ENCODE data around the gene CPTP.

CPTP gene

DNA sequence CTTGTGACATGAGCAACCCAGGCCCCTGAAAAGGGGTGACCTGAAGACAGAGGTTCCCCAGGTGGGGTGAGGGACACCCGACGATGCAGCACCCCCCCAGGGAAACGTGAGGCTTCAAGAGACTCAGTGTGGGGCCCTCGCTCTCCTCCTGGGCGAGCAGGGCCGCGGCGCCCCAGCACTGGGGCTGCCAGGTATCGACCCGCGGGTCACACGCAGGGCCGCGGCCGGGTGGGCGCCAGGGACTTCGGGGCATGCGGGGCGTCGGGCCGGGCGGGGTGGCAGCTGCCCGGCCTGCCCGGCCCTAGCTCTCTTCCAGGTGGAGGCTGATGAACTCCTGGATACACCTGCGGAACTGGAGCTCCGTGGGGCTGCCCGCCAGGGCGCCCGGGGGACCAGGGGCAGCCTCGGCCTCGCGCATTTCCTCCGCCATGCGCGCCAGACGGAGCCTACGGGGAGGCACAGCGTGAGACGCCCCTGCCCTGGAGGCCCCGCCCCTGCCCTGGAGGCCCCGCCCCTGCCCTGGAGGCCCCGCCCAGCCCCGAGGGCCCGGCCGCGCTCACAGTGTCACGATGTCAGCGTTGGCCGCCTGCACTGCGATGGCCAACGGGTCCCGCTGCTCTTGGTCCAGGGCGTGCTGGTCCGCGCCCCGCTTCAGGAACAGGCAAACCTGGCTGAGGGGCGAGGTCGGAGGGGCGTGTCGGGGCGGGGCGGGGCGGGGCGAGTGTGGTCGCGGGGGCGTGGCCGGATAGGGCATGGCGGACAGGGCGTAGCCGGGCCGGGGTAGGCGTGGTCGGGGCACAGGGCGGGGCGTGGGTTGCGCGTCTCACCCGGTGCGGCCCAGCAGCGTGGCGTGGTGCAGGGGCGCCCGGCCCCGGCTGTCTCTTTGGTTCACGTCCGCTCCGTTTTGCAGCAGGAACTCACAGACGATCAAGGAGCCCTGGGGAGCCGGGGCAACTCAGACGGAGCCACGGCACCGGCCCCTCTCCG lies 31.0 kb upstream of the CPTP start:
- H3K27ac ChIP-seq (ENCODE audit: low read depth, low read length) = no peak overlapping the region
- no peaks in the 10 kb centered on the region for H3K36me3 ChIP-seq (ENCODE audit: control insufficient read depth, insufficient read depth, low read length)
- H3K9ac ChIP-seq (ENCODE audit: low read depth, low read length) = no peak overlapping the region
- H3K4me1 ChIP-seq (ENCODE audit: control insufficient read depth, insufficient read depth, low read length) = no peaks in the 10 kb centered on the region
- H3K9me3 ChIP-seq (ENCODE audit: control insufficient read depth, insufficient read depth, low read length) = no peaks in the 10 kb centered on the region
- H3K27me3 ChIP-seq (ENCODE audit: control insufficient read depth, insufficient read depth, low read length) = no peaks in the 10 kb centered on the region
- H3K4me3 ChIP-seq (ENCODE audit: low read depth, low read length) = peak overlapping the region; percentile 46; the same call in 1 of the 2 replicates

DNA sequence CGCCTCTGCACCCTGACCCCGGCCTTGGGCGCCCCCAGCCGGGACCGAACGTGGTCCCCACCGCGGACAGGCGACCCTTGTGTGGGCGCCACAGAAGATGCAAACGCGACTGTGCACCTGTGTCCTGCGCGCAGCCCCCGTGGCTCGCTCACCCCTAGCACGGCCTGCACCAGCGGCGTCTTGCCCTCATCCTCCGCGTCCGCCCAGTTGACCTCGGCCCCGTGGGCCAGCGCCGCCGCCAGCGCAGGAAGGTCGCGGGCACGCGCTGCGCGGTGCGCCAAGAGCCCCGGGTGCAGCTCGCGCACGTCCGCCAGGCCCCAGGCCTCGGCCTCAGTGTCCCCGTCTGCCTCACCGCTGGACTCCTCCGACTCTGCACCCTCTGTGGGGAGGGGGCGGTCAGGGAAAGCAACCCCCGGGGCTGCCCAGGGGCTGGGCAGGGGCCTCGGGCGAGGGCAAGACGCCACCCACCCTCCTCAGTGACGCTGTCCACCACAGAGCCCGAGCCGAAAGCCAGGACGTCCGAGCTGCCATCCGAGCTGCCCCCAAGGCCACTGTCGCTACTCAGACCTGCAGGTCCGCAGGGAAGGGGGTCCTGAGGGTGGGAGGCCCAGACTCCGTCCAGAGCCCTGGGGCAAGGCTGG lies 30.2 kb upstream of the CPTP start:
- H3K36me3 ChIP-seq (ENCODE audit: control insufficient read depth, insufficient read depth, low read length) = no peaks in the 10 kb centered on the region
- no peak overlapping the region for H3K27ac ChIP-seq (ENCODE audit: low read depth, low read length)
- no peak overlapping the region for H3K9ac ChIP-seq (ENCODE audit: low read depth, low read length)
- H3K27me3 ChIP-seq (ENCODE audit: control insufficient read depth, insufficient read depth, low read length) = no peaks in the 10 kb centered on the region
- no peaks in the 10 kb centered on the region for H3K9me3 ChIP-seq (ENCODE audit: control insufficient read depth, insufficient read depth, low read length)
- peak overlapping the region; percentile 46; the same call in 1 of the 2 replicates for H3K4me3 ChIP-seq (ENCODE audit: low read depth, low read length)
- H3K4me1 ChIP-seq (ENCODE audit: control insufficient read depth, insufficient read depth, low read length) = no peaks in the 10 kb centered on the region

DNA sequence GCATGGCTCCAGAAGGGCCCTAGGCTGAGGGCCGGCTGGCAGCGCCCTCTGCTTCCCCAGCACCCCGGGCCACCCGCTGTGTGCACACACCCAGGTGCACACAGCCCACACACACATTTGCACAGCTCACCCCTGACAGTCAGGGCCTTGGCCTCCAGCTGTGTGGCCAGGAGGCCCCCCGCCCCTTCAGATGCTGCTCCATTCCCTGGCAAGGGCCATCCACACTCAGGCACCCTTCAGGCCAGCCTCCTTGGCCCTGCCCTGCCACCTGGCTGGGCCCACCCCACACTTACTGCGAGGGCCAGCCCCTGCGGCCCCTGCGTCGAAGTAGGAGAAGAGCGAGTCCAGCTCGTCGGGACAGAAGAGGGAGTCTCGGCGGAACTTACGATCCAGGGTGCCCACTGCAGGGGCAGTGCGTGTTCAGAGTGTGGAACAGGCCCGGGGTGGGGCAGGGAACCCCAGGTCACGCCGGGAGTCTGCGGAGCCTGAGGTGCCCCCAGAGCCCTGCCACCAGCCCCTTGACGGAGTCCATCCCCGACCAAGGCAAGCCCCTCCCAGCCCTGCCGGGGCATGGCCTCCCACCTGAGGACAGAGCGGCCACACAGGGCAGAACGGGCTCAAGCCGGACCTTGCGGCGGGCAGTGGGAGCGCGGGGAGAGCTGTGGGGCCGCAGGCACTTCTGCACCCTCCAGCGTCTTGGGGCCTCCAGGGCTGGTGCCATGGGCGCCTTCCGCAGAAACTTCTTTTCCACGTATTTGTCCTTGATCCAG lies 29.3 kb upstream of the CPTP start:
- Histone ChIP-seq H3K4me3 (ENCODE audit: low read depth, low read length) (no peak overlapping the region), H3K27ac (ENCODE audit: low read depth, low read length) (no peak overlapping the region), H3K36me3 (ENCODE audit: control insufficient read depth, insufficient read depth, low read length) (no peaks in the 10 kb centered on the region), H3K9ac (ENCODE audit: low read depth, low read length) (no peak overlapping the region), H3K4me1 (ENCODE audit: control insufficient read depth, insufficient read depth, low read length) (no peaks in the 10 kb centered on the region), H3K9me3 (ENCODE audit: control insufficient read depth, insufficient read depth, low read length) (no peaks in the 10 kb centered on the region), H3K27me3 (ENCODE audit: control insufficient read depth, insufficient read depth, low read length) (no peaks in the 10 kb centered on the region)

DNA sequence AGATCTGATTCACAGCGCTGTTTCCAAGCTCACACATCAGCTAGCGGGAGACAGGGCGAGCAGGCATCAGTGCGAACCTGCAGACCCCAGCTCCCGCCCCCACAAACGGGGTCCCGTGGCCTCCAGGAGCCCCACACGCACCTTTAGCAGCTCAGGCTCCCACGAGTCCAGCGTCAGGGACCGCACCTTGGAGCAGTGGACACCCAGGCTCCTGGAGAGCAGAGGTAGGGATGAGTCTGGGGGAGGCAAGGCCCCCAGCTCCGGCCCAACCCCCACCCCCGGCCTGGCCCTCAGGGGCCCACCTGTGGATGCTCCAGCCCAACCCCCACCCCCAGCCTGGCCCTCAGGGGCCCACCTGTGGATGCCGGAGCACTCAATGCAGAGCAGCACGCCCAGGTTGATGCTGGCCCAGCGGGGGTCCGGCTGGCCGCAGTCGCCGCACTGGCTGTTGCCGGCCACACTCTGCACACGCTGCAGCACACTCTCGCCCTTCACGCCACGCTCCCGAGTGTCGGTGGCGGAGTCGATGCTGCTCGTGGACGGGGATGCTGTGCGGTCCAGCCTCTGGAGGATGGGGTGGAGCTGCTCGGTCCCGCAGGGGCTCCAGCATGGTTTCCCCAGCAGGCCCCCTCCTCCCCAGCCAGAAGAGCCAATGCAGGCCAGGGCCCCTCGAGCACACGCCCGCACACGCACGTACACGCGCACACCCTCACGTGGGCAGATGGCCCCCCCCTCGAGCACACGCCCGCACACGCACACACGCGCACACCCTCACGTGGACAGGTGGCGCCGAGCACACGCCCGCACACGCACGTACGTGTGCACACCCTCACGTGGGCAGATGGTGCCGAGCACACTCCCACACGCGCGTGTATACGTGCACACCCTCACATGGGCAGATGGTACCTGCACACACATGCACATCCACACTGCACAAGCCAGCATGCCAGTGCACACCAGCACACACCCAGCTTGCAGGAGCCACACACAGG lies 28.2 kb upstream of the CPTP start:
- no peaks in the 10 kb centered on the region for H3K9me3 ChIP-seq (ENCODE audit: control insufficient read depth, insufficient read depth, low read length)
- H3K27ac ChIP-seq (ENCODE audit: low read depth, low read length) = no peak overlapping the region
- no peaks in the 10 kb centered on the region for H3K4me1 ChIP-seq (ENCODE audit: control insufficient read depth, insufficient read depth, low read length)
- no peaks in the 10 kb centered on the region for H3K36me3 ChIP-seq (ENCODE audit: control insufficient read depth, insufficient read depth, low read length)
- no peak overlapping the region for H3K4me3 ChIP-seq (ENCODE audit: low read depth, low read length)
- no peaks in the 10 kb centered on the region for H3K27me3 ChIP-seq (ENCODE audit: control insufficient read depth, insufficient read depth, low read length)
- no peak overlapping the region for H3K9ac ChIP-seq (ENCODE audit: low read depth, low read length)

DNA sequence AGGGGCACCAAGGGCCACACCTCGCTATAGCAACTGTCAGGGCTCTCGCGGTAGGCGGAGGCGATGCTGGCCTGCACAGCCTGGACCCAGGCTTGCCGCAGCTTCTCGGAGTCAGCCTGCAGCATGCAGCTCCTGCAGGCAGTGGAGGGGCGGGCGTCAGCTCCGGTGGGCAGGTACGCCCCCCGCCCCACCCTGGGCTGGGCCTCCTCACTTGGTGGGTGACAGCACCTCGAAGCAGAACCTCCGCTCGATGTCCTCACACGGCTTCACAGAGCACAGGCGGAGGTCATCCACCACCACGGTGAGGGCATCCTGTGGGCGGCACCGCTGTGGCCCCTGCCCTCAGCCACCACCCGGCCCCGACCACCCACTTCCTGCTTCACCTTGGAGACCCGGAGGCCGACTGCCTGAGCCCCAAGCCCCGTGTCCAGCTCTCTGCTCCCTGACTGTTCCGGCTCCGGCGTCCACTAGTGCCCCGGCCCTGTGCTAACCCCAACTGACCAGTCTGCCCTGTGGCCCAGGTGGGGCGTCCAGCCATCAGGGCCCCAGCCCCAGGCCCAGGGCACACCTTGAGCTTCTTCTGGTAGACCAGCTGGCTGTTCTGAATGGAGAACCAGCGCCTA lies 26.7 kb upstream of the CPTP start:
- Histone ChIP-seq H3K9ac (ENCODE audit: low read depth, low read length) (no peak overlapping the region), H3K36me3 (ENCODE audit: control insufficient read depth, insufficient read depth, low read length) (no peaks in the 10 kb centered on the region), H3K27me3 (ENCODE audit: control insufficient read depth, insufficient read depth, low read length) (no peaks in the 10 kb centered on the region), H3K4me3 (ENCODE audit: low read depth, low read length) (no peak overlapping the region), H3K27ac (ENCODE audit: low read depth, low read length) (no peak overlapping the region), H3K4me1 (ENCODE audit: control insufficient read depth, insufficient read depth, low read length) (no peaks in the 10 kb centered on the region), H3K9me3 (ENCODE audit: control insufficient read depth, insufficient read depth, low read length) (no peaks in the 10 kb centered on the region)

DNA sequence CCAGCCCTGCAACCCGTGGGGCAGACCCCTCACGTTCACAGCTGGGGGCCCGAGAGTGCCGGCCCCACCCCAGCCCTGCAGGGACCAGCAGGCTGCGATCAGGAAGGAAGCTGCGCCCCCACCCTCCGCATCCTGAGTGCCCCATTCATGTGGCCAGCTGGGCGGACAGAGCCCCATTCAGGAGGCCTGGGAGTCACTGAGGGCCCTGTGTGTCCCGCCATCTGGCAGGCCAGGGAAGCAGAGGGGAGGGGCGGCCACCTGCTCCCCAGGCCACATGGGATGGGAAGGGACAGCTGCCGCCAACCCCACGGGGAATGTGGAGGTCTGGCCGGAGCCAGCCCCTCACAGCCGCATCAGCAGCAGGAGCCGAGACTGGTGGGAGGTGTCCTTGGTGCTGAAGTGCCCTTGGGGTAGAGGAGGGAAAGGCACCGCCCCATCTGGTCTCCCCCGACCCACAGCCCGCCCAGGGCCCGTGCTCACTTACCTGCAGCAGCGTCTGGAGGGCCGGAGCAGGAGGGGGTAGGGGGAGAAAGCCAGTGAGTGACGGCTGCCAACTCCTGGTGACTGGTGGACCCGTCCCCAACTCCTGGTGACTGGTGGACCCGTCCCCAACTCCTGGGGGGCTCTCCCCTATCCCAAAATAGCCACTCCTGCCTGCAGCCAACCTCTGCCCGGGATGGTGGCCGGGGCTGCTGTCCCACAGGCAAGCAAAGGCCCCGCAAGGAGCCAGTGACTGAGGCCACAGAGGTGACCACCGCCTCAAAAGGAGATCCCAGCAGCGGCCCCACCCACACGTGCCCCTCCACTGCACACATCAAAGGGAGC lies 25.5 kb upstream of the CPTP start:
- no peak overlapping the region for H3K27ac ChIP-seq (ENCODE audit: low read depth, low read length)
- H3K4me1 ChIP-seq (ENCODE audit: control insufficient read depth, insufficient read depth, low read length) = no peaks in the 10 kb centered on the region
- no peak overlapping the region for H3K4me3 ChIP-seq (ENCODE audit: low read depth, low read length)
- no peaks in the 10 kb centered on the region for H3K36me3 ChIP-seq (ENCODE audit: control insufficient read depth, insufficient read depth, low read length)
- no peaks in the 10 kb centered on the region for H3K27me3 ChIP-seq (ENCODE audit: control insufficient read depth, insufficient read depth, low read length)
- H3K9ac ChIP-seq (ENCODE audit: low read depth, low read length) = no peak overlapping the region
- H3K9me3 ChIP-seq (ENCODE audit: control insufficient read depth, insufficient read depth, low read length) = no peaks in the 10 kb centered on the region

DNA sequence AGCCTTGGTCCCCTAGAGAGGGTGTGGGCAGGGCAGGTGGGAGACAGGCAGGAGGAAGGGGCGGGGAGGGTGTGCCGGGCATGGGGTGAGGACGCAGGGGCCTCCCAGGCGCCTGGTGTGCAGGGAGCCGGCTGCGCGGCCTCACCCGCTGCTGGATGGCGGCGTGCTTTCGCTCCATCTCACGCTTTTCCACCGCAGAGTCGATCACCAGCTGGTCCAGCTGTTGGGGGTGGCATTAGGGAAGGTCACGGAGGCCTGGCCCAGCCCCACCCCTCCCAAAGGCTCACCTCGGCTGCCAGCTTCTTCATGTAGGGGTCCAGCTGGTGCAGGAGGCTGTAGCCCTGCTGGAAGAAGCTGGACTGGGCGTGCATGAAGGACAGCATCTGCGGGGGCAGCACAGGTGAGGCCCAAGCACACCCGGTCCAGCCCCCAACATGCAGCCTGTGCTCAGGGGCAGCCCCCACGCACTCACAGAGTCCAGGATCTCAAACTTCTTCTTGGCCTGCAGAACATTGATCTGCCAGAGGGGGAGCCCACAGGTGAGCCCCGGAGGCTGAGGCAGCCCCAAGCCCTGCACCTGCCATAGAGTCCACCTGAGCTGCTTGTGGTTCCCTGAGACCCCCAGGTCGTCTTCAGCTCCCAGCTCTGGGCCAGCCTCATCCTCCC lies 24.8 kb upstream of the CPTP start:
- Histone ChIP-seq H3K27ac (ENCODE audit: low read depth, low read length) (no peak overlapping the region), H3K9ac (ENCODE audit: low read depth, low read length) (no peak overlapping the region), H3K36me3 (ENCODE audit: control insufficient read depth, insufficient read depth, low read length) (no peaks in the 10 kb centered on the region), H3K4me3 (ENCODE audit: low read depth, low read length) (no peak overlapping the region), H3K4me1 (ENCODE audit: control insufficient read depth, insufficient read depth, low read length) (peaks cover 6% of the 10 kb centered on the region), H3K27me3 (ENCODE audit: control insufficient read depth, insufficient read depth, low read length) (no peaks in the 10 kb centered on the region), H3K9me3 (ENCODE audit: control insufficient read depth, insufficient read depth, low read length) (no peaks in the 10 kb centered on the region)

DNA sequence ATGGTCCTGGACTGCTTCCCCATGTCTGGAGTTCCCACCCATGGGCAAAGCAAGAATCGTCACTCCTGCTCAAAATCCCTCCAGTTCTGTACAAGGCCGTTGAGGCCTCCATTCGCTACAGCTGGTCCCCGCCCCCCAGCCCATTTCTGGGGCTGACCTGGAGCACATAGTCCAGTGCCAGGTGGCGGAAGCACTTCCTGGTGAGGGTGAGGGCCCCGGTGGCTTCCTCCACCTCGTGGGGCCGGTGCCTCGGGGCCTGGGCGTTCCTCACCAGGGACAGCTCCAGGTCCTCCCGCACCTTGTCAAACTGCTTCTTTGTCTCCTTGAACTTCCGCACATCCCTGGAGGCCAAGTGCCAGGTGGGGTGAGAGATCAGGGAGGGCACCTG lies 24.3 kb upstream of the CPTP start:
- Histone ChIP-seq H3K36me3 (ENCODE audit: control insufficient read depth, insufficient read depth, low read length) (no peaks in the 10 kb centered on the region), H3K4me1 (ENCODE audit: control insufficient read depth, insufficient read depth, low read length) (peaks cover 11% of the 10 kb centered on the region), H3K27me3 (ENCODE audit: control insufficient read depth, insufficient read depth, low read length) (no peaks in the 10 kb centered on the region), H3K4me3 (ENCODE audit: low read depth, low read length) (no peak overlapping the region), H3K9ac (ENCODE audit: low read depth, low read length) (no peak overlapping the region), H3K9me3 (ENCODE audit: control insufficient read depth, insufficient read depth, low read length) (no peaks in the 10 kb centered on the region), H3K27ac (ENCODE audit: low read depth, low read length) (no peak overlapping the region)

DNA sequence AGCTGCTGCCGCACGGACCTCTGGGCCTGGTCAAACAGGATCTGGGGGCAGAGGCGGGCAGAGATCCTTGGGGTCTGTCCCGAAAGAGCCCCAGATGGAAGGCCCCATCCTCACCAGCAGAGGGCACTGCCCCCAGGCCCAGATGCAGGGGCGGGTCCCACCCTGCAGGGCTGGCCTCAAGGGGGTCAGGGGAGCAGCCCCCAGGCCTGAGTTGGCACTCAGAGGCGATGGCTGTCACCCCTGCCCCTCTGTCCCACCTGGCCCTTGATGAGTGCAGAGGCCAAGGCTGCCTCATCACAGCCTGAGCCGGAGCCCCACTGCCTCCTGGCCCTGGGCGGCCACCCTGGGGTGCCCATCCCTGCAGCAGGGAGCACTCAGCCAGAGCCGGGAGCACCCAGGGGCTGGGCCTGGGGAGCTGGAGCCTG lies 22.6 kb upstream of the CPTP start:
- Histone ChIP-seq H3K27me3 (ENCODE audit: control insufficient read depth, insufficient read depth, low read length) (no peaks in the 10 kb centered on the region; the same call in 1 of the 2 replicates), H3K4me1 (ENCODE audit: control insufficient read depth, insufficient read depth, low read length) (peaks cover 26% of the 10 kb centered on the region), H3K9ac (ENCODE audit: low read depth, low read length) (no peak overlapping the region), H3K27ac (ENCODE audit: low read depth, low read length) (no peak overlapping the region), H3K9me3 (ENCODE audit: control insufficient read depth, insufficient read depth, low read length) (no peaks in the 10 kb centered on the region), H3K4me3 (ENCODE audit: low read depth, low read length) (no peak overlapping the region), H3K36me3 (ENCODE audit: control insufficient read depth, insufficient read depth, low read length) (no peaks in the 10 kb centered on the region)
